Central memory CD8-positive, alpha-beta T cell (primary cell): ENCODE results near the gene TAS2R16.

Source experiments
- ATAC-seq: fragments of 150-1000 bp; cut with Tn5 transposase; replicated peaks from 2 replicates; pipeline ENCODE4 v1.10.0; 2022; ENCODE audit warnings: mild to moderate bottlenecking, moderate FRiP score, moderate number of reproducible peaks; ENCODE audit not compliant: poor library complexity, severe bottlenecking; ENCODE audit errors: extremely low read depth
- DNase-seq, 2 donors: peaks; one replicate each; pipeline ENCODE4 v3.0.0; 2021; ENCODE audit warnings: low spot score in 2 of 2
- H3K27ac Mint-ChIP-seq: one replicate; pipeline ENCODE4 v1.8.0; 2022; ENCODE audit warnings: low read depth, mild to moderate bottlenecking, moderate library complexity, mixed read lengths
- H3K27me3 Mint-ChIP-seq: one replicate; pipeline ENCODE4 v1.8.0; 2022; ENCODE audit warnings: mixed read lengths
- H3K36me3 Mint-ChIP-seq: one replicate; pipeline ENCODE4 v1.8.0; 2022; ENCODE audit warnings: mild to moderate bottlenecking, moderate library complexity, mixed read lengths; ENCODE audit not compliant: insufficient read depth
- H3K4me1 Mint-ChIP-seq: one replicate; pipeline ENCODE4 v1.8.0; 2022; ENCODE audit warnings: mixed read lengths
- H3K4me3 Mint-ChIP-seq: one replicate; pipeline ENCODE4 v1.8.0; 2022; ENCODE audit warnings: mild to moderate bottlenecking, moderate library complexity, mixed read lengths
- H3K9me3 Mint-ChIP-seq: one replicate; pipeline ENCODE4 v1.8.0; 2022; ENCODE audit warnings: mixed read lengths

Gene TAS2R16

GRCh38 chr7:123004931-123005330, 9.4 kb upstream of the TAS2R16 start:
- Mint-ChIP-seq H3K27ac (no peak overlapping the region), H3K36me3 (no peaks in the 10 kb centered on the region), H3K9me3 (peaks cover 5% of the 10 kb centered on the region), H3K4me3 (no peak overlapping the region), H3K27me3 (no peaks in the 10 kb centered on the region), H3K4me1 (no peaks in the 10 kb centered on the region)
- ATAC-seq = no peak
- no peak for DNase-seq

GRCh38 chr7:123003539-123004126, 8.1 kb upstream of the TAS2R16 start:
- ATAC-seq = no peak
- no peak overlapping the region for H3K27ac Mint-ChIP-seq

DNA sequence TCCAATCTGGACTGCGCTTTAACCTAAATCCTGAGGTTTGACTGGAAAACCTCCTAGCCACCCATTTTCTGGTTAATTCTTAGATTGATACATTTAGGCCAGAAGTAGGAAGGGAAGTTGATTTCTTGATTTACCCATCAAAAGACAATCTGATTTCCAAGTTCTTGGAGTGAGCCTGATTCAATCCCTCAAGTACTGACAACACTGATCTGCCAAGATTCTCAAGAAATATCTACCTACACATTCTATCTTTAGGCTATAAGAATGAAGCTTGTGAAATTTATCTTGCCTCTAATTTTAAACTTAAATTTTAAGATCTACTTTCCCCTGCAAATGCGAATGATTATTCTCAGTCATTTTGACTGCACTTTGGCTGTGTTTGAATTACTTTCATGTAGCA, 5.9 kb downstream of the TAS2R16 start:
- peaks cover 20% of the 10 kb centered on the region for H3K9me3 Mint-ChIP-seq
- no peaks in the 10 kb centered on the region for H3K36me3 Mint-ChIP-seq
- no peak overlapping the region for H3K4me3 Mint-ChIP-seq
- no peaks in the 10 kb centered on the region for H3K4me1 Mint-ChIP-seq
- H3K27ac Mint-ChIP-seq = no peak overlapping the region
- no peak for DNase-seq
- no peaks in the 10 kb centered on the region for H3K27me3 Mint-ChIP-seq
- no peak for ATAC-seq

More at GRCh38 chr7:123003539-123004126, 8.1 kb upstream of the TAS2R16 start:
- Mint-ChIP-seq H3K27me3 (no peaks in the 10 kb centered on the region), H3K4me3 (no peak overlapping the region), H3K9me3 (peaks cover 4% of the 10 kb centered on the region), H3K4me1 (no peaks in the 10 kb centered on the region), H3K36me3 (no peaks in the 10 kb centered on the region)
- DNase-seq = no peak

GRCh38 chr7:122989041-122989440, 6.5 kb downstream of the TAS2R16 start:
- DNase-seq (no peak), ATAC-seq (no peak)
- H3K4me1 Mint-ChIP-seq = no peaks in the 10 kb centered on the region
- no peak overlapping the region for H3K4me3 Mint-ChIP-seq
- no peaks in the 10 kb centered on the region for H3K36me3 Mint-ChIP-seq
- H3K27me3 Mint-ChIP-seq = no peaks in the 10 kb centered on the region
- H3K9me3 Mint-ChIP-seq = peaks cover 14% of the 10 kb centered on the region
- H3K27ac Mint-ChIP-seq = no peak overlapping the region

DNA sequence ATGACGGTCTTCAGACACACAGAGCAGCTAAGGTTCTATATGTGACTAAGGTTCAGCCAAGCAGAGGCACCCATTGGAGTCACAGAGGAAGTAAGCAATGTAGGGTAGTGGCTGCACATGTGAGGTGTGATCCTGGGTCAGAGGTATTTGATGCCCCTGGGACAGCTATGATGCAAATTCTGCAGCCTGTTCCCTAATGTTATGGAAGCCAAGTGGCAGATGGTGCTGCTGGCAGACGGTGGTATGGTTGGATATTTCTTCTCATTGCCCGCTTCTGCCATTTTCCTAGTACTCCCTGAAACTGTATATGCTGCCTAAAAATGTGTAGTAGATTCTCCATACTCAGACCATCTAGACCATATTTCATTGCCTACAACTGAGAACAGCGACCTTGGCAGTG, 7.2 kb downstream of the TAS2R16 start:
- H3K4me3 Mint-ChIP-seq = no peak overlapping the region
- H3K27me3 Mint-ChIP-seq = no peaks in the 10 kb centered on the region
- ATAC-seq (no peak), DNase-seq (no peak)
- H3K36me3 Mint-ChIP-seq = no peaks in the 10 kb centered on the region
- peaks cover 7% of the 10 kb centered on the region for H3K9me3 Mint-ChIP-seq
- H3K27ac Mint-ChIP-seq = no peak overlapping the region
- H3K4me1 Mint-ChIP-seq = no peaks in the 10 kb centered on the region

- no peaks in the 10 kb centered on the region for H3K27me3 Mint-ChIP-seq
- no peak for ATAC-seq
- no peak for DNase-seq
- H3K27ac Mint-ChIP-seq = no peak overlapping the region
- H3K9me3 Mint-ChIP-seq = peaks cover 5% of the 10 kb centered on the region
- H3K4me3 Mint-ChIP-seq = no peak overlapping the region
- no peaks in the 10 kb centered on the region for H3K4me1 Mint-ChIP-seq
- no peaks in the 10 kb centered on the region for H3K36me3 Mint-ChIP-seq
Observed at GRCh38 chr7:122987463-122987862, 8.0 kb downstream of the TAS2R16 start.

- H3K9me3 Mint-ChIP-seq = peaks cover 14% of the 10 kb centered on the region
- ATAC-seq = no peak
- H3K27me3 Mint-ChIP-seq = no peaks in the 10 kb centered on the region
- no peaks in the 10 kb centered on the region for H3K4me1 Mint-ChIP-seq
- no peak overlapping the region for H3K27ac Mint-ChIP-seq
- peaks cover 2% of the 10 kb centered on the region for H3K36me3 Mint-ChIP-seq
- H3K4me3 Mint-ChIP-seq = no peak overlapping the region
- no peak for DNase-seq
Observed at GRCh38 chr7:122984021-122984420, 11.5 kb downstream of the TAS2R16 start.

GRCh38 chr7:122983261-122983660, 12.2 kb downstream of the TAS2R16 start:
- Mint-ChIP-seq H3K27me3 (no peaks in the 10 kb centered on the region), H3K27ac (no peak overlapping the region), H3K4me3 (no peak overlapping the region), H3K4me1 (no peaks in the 10 kb centered on the region), H3K36me3 (peaks cover 2% of the 10 kb centered on the region), H3K9me3 (peaks cover 19% of the 10 kb centered on the region)
- DNase-seq = no peak
- ATAC-seq = no peak

DNA sequence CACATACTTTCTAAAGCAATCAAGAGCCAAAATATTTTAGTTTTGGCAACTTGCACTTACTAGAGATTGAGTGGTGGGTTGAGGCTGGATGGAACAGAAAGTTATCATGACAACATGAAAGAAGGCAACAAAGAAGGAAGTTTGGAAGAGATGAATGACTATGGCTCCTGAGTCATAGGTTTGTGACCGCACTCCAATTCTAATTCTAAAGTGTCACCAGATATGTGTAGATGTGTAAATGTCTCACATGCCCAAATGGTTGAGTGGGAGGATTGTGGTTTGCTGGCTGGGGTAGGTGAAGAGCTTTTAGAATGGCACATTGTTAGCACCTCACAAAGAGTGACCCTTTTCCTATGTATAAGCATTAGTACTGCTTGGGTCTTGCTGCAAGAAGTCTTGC, 20.2 kb downstream of the TAS2R16 start:
- DNase-seq = no peak
- Mint-ChIP-seq H3K27ac (no peak overlapping the region), H3K4me1 (no peaks in the 10 kb centered on the region), H3K4me3 (no peak overlapping the region), H3K27me3 (no peaks in the 10 kb centered on the region), H3K9me3 (peaks cover 20% of the 10 kb centered on the region), H3K36me3 (no peaks in the 10 kb centered on the region)
- no peak for ATAC-seq

DNA sequence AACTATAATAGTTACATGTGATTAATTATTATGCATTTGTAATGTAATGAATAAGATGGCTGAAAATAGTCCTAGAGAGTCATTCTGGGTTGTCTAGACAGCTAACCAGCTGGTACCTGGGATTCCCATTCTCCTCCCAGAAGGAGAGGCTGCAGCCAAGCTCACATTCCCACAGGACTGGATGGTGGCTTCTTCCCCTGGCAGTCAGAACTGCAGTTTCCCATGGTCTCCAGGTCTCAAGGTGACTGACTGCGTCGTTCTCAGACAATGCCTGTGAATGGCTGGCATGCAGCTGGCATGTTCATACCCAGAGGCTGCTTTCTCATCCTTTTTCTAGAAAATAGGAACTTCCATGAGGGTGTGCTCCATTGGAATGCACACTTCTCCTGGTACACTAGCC, 21.3 kb downstream of the TAS2R16 start:
- DNase-seq = no peak
- ATAC-seq = no peak
- H3K4me1 Mint-ChIP-seq = no peaks in the 10 kb centered on the region
- H3K27ac Mint-ChIP-seq = no peak overlapping the region
- H3K36me3 Mint-ChIP-seq = no peaks in the 10 kb centered on the region
- no peak overlapping the region for H3K4me3 Mint-ChIP-seq
- H3K27me3 Mint-ChIP-seq = no peaks in the 10 kb centered on the region
- peaks cover 25% of the 10 kb centered on the region for H3K9me3 Mint-ChIP-seq

DNA sequence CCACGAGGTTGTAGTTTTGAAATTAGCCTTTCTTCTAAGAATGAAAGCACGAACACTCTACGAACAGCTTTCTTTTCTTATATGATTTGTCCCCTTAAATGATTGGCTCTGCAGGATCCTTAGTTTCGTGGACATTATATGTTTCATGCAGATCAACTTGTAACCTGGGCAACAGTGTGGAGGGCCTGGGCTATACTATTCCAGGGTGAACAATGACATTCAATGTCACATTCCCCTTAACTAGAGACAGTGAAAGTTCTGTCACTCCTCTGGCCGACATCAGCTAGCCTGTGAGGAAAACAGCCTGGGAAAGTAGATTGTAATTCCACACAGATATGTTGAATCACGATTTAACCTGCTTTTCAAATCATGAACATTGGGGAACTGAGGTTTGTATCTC, 23.4 kb downstream of the TAS2R16 start:
- no peaks in the 10 kb centered on the region for H3K27me3 Mint-ChIP-seq
- no peak overlapping the region for H3K27ac Mint-ChIP-seq
- peaks cover 16% of the 10 kb centered on the region for H3K9me3 Mint-ChIP-seq
- H3K4me3 Mint-ChIP-seq = no peak overlapping the region
- H3K36me3 Mint-ChIP-seq = no peaks in the 10 kb centered on the region
- H3K4me1 Mint-ChIP-seq = no peaks in the 10 kb centered on the region
- ATAC-seq = no peak
- no peak for DNase-seq

GRCh38 chr7:122970740-122971725, 24.5 kb downstream of the TAS2R16 start:
- H3K4me1 Mint-ChIP-seq = no peaks in the 10 kb centered on the region
- peaks cover 10% of the 10 kb centered on the region for H3K9me3 Mint-ChIP-seq
- no peak for ATAC-seq
- H3K27ac Mint-ChIP-seq = no peak overlapping the region
- H3K36me3 Mint-ChIP-seq = no peaks in the 10 kb centered on the region
- H3K27me3 Mint-ChIP-seq = no peaks in the 10 kb centered on the region
- DNase-seq = no peak
- no peak overlapping the region for H3K4me3 Mint-ChIP-seq

GRCh38 chr7:122968389-122968788, 27.1 kb downstream of the TAS2R16 start:
- Mint-ChIP-seq H3K4me1 (no peaks in the 10 kb centered on the region), H3K36me3 (no peaks in the 10 kb centered on the region), H3K4me3 (no peak overlapping the region), H3K9me3 (peaks cover 13% of the 10 kb centered on the region), H3K27ac (no peak overlapping the region), H3K27me3 (no peaks in the 10 kb centered on the region)
- DNase-seq = no peak
- no peak for ATAC-seq
